Smooth muscle cell (in vitro differentiated cells): ENCODE data around the gene PAPPA. TPM values are rescaled to one million over a fixed set of nuclear protein-coding genes. Genes with fewer than 3 reads are reported as not detected.

Experiments used
- DNase-seq: peaks from one replicate; lab custom pipeline; 2025; ENCODE audit not compliant: unreplicated experiment; lab: John Stamatoyannopoulos, UW
- H2AFZ ChIP-seq: fragments of 200-600 bp; sonication (generic); 2 replicates; pipeline ENCODE4 v1.6.0; 2016; ENCODE audit warnings: antibody characterized with exemption, low read depth, mild to moderate bottlenecking
- H3F3A ChIP-seq: fragments of 200-600 bp; sonication (generic); 2 replicates; pipeline ENCODE4 v1.6.0; 2017; ENCODE audit warnings: antibody characterized with exemption, low read depth
- H3K27ac ChIP-seq: fragments of 200-600 bp; sonication (generic); 2 replicates; pipeline ENCODE4 v1.5.1; 2016; ENCODE audit warnings: low read depth, mild to moderate bottlenecking
- H3K27me3 ChIP-seq: fragments of 200-600 bp; sonication (generic); 2 replicates; pipeline ENCODE4 v1.6.1; 2016; ENCODE audit warnings: low read depth, mild to moderate bottlenecking
- H3K36me3 ChIP-seq: fragments of 200-600 bp; sonication (generic); 2 replicates; pipeline ENCODE4 v1.5.1; 2016; ENCODE audit warnings: low read depth
- H3K4me1 ChIP-seq: fragments of 200-600 bp; sonication (generic); 2 replicates; pipeline ENCODE4 v1.5.1; 2016; ENCODE audit warnings: low read depth
- H3K4me2 ChIP-seq: fragments of 200-600 bp; sonication (generic); 2 replicates; pipeline ENCODE4 v1.6.0; 2016; ENCODE audit warnings: mild to moderate bottlenecking
- H3K4me3 ChIP-seq: fragments of 200-600 bp; sonication (generic); 2 replicates; pipeline ENCODE4 v1.5.1; 2016; ENCODE audit warnings: mild to moderate bottlenecking
- H3K79me2 ChIP-seq: fragments of 200-600 bp; sonication (generic); 2 replicates; pipeline ENCODE4 v1.6.0; 2016; ENCODE audit warnings: low read depth, mild to moderate bottlenecking
- H3K9ac ChIP-seq: fragments of 200-600 bp; sonication (generic); 2 replicates; pipeline ENCODE4 v1.6.0; 2016; ENCODE audit warnings: low read depth
- H3K9me3 ChIP-seq: fragments of 200-600 bp; sonication (generic); replicated peaks from 2 replicates; pipeline ENCODE4 v1.5.1; 2016; ENCODE audit warnings: low read depth
- H4K20me1 ChIP-seq: fragments of 200-600 bp; sonication (generic); 2 replicates; pipeline ENCODE4 v1.6.0; 2016; ENCODE audit warnings: low read depth
- CTCF ChIP-seq: fragments of 200-600 bp; sonication (generic); IDR thresholded peaks from 2 replicates; pipeline ENCODE4 v1.5.1; 2017; ENCODE audit warnings: borderline replicate concordance, mild to moderate bottlenecking, antibody characterized with exemption; ENCODE audit not compliant: insufficient read depth, poor library complexity, severe bottlenecking
- WGBS: methylation state at CpG from one replicate; pipeline ENCODE4 v1.1.7; 2016; ENCODE audit warnings: low lambda C conversion rate; 5-methylcytosine and 5-hydroxymethylcytosine counted together
- polyA plus RNA-seq: library from polyadenylated mRNA; unstranded; fragments of >200 nt; fragmentation: Nextera tagmentation; extraction: Ambion mirVana; gene quantifications from 2 replicates; pipeline ENCODE4 v1.2.1, GENCODE V29; 2016
- total RNA-seq: library from RNA; depleted of rRNA; stranded (reverse); fragments of >200 nt; gene quantifications from 2 replicates; pipeline ENCODE4 v1.2.3, GENCODE V29; 2014

Gene PAPPA
- total and polyA plus RNA-seq, 2 experiments from 2014 or later: 27.7 to 114 TPM

GRCh38 chr9:116303270-116303669, 149.7 kb downstream of the PAPPA start:
- TF ChIP-seq CTCF: no peak
- Histone ChIP-seq H3K9me3 (no peaks in the 10 kb centered on the region), H2AFZ (no peak overlapping the region), H3K27ac (no peak overlapping the region), H3K4me3 (no peak overlapping the region), H3F3A (peaks cover 7% of the 10 kb centered on the region), H3K4me1 (no peaks in the 10 kb centered on the region), H3K79me2 (no peaks in the 10 kb centered on the region), H3K27me3 (no peaks in the 10 kb centered on the region), H3K4me2 (no peak overlapping the region), H3K36me3 (peaks cover 7% of the 10 kb centered on the region), H4K20me1 (peaks cover 48% of the 10 kb centered on the region), H3K9ac (no peak overlapping the region)
- no peak for DNase-seq
- 91% methylated on average over 5 of the region's 5 CpGs for WGBS

GRCh38 chr9:116303886-116304538, 150.4 kb downstream of the PAPPA start:
- H3K79me2 ChIP-seq: no peaks in the 10 kb centered on the region
- H2AFZ ChIP-seq: no peak overlapping the region
- no peaks in the 10 kb centered on the region for H3K27me3 ChIP-seq
- peaks cover 42% of the 10 kb centered on the region for H4K20me1 ChIP-seq
- H3F3A ChIP-seq: peaks cover 8% of the 10 kb centered on the region
- no peak overlapping the region for H3K4me3 ChIP-seq
- no peak for TF ChIP-seq CTCF
- WGBS: 86% methylated on average over 3 of the region's 3 CpGs
- no peak for DNase-seq
- H3K9me3 ChIP-seq: no peaks in the 10 kb centered on the region
- no peak overlapping the region for H3K4me2 ChIP-seq
- H3K4me1 ChIP-seq: no peaks in the 10 kb centered on the region
- no peak overlapping the region for H3K27ac ChIP-seq
- H3K36me3 ChIP-seq: peaks cover 7% of the 10 kb centered on the region
- H3K9ac ChIP-seq: no peak overlapping the region

GRCh38 chr9:116304761-116305160, 151.2 kb downstream of the PAPPA start:
- WGBS: 80% methylated on average over 5 of the region's 5 CpGs
- DNase-seq: no peak
- TF ChIP-seq CTCF: no peak

GRCh38 chr9:116308076-116308475, 154.5 kb downstream of the PAPPA start:
- Histone ChIP-seq H3K27me3 (no peaks in the 10 kb centered on the region), H3K9me3 (no peaks in the 10 kb centered on the region), H3K79me2 (no peaks in the 10 kb centered on the region), H3K4me3 (no peak overlapping the region), H3K4me2 (no peak overlapping the region), H3K27ac (peak overlapping the region; percentile 4), H2AFZ (no peak overlapping the region), H3K9ac (no peak overlapping the region), H3K36me3 (peaks cover 4% of the 10 kb centered on the region), H3K4me1 (no peaks in the 10 kb centered on the region), H4K20me1 (peaks cover 23% of the 10 kb centered on the region), H3F3A (peaks cover 8% of the 10 kb centered on the region)
- no peak for TF ChIP-seq CTCF
- DNase-seq: no peak
- 50% methylated on average over 4 of the region's 4 CpGs for WGBS

More at GRCh38 chr9:116304761-116305160, 151.2 kb downstream of the PAPPA start:
- Histone ChIP-seq H4K20me1 (peaks cover 40% of the 10 kb centered on the region), H2AFZ (no peak overlapping the region), H3K27me3 (no peaks in the 10 kb centered on the region), H3K4me2 (no peak overlapping the region), H3K79me2 (no peaks in the 10 kb centered on the region), H3K36me3 (peaks cover 7% of the 10 kb centered on the region), H3K4me3 (no peak overlapping the region), H3K4me1 (no peaks in the 10 kb centered on the region), H3K27ac (no peak overlapping the region), H3K9ac (no peak overlapping the region), H3K9me3 (no peaks in the 10 kb centered on the region), H3F3A (peaks cover 8% of the 10 kb centered on the region)
